ENCODE measurements around the gene ADRB1. TPM values are rescaled to one million over a fixed set of nuclear protein-coding genes. Genes with fewer than 3 reads are reported as not detected.

The ADRB1 gene
- total RNA-seq (1.0 and 1.2 TPM in 2 replicates), polyA plus RNA-seq (0.10 and 0.60 TPM in 2 replicates)

GRCh38 chr10:114043532-114044246 lies at the start of gene ADRB1:
Gene ADRB1 (plus strand): TSS chr10:114043866. CDS start chr10:114044133, 267 bp downstream.
- H3K36me3 ChIP-seq (replicated peaks; ENCODE audit: insufficient read depth, low read depth): no peaks in the 10 kb centered on the region
- H3K4me2 ChIP-seq: peak within 1 kb of the TSS; percentile 94
- H3K9me3 ChIP-seq (ENCODE audit: low read depth): no peaks in the 10 kb centered on the region
- H3K79me2 ChIP-seq: no peaks in the 10 kb centered on the region
- peak within 1 kb of the TSS; percentile 52 for H2AFZ ChIP-seq
- H3K4me3 ChIP-seq: peak within 1 kb of the TSS; percentile 36
- H4K20me1 ChIP-seq (ENCODE audit: insufficient read depth, poor library complexity, severe bottlenecking): no peaks in the 10 kb centered on the region
- 3% methylated on average over 19 of the region's 90 CpGs for WGBS (ENCODE audit: low lambda C conversion rate, missing lambda C conversion rate)
- peak; percentile 76 for DNase-seq (ENCODE audit: low spot score)
- no peaks in the 10 kb centered on the region for H3K4me1 ChIP-seq (ENCODE audit: insufficient read depth)
- TF ChIP-seq EZH2 (IDR thresholded peaks at IDR 0.05; ENCODE audit: borderline replicate concordance) (no peak), EZH2phosphoT487 (IDR thresholded peaks at IDR 0.05; ENCODE audit: low read depth, severe bottlenecking, unreplicated experiment) (no peak), CTCF (IDR thresholded peaks at IDR 0.05; ENCODE audit: poor library complexity) (no peak)
- no peak within 1 kb of the TSS for H3K27ac ChIP-seq
- peaks cover 78% of the 10 kb centered on the region for H3K27me3 ChIP-seq
- H3K9me2 ChIP-seq (replicated peaks; ENCODE audit: insufficient read depth): no peaks in the 10 kb centered on the region

GRCh38 chr10:113995201-113995600 lies 48.5 kb upstream of the ADRB1 start:
- no peaks in the 10 kb centered on the region for H3K27me3 ChIP-seq
- TF ChIP-seq EZH2 (IDR thresholded peaks at IDR 0.05; ENCODE audit: borderline replicate concordance) (no peak), CTCF (IDR thresholded peaks at IDR 0.05; ENCODE audit: poor library complexity) (no peak), EZH2phosphoT487 (IDR thresholded peaks at IDR 0.05; ENCODE audit: low read depth, severe bottlenecking, unreplicated experiment) (no peak)
- WGBS (ENCODE audit: low lambda C conversion rate, missing lambda C conversion rate): 88% methylated on average over 2 of the region's 2 CpGs

GRCh38 chr10:113997428-113997827 lies 46.2 kb upstream of the ADRB1 start:
- H3K36me3 ChIP-seq (replicated peaks; ENCODE audit: insufficient read depth, low read depth): no peaks in the 10 kb centered on the region
- no peaks in the 10 kb centered on the region for H3K79me2 ChIP-seq
- H3K9me3 ChIP-seq (ENCODE audit: low read depth): no peaks in the 10 kb centered on the region
- no peak overlapping the region for H3K27ac ChIP-seq
- 81% methylated on average over 8 of the region's 8 CpGs for WGBS (ENCODE audit: low lambda C conversion rate, missing lambda C conversion rate)
- no peaks in the 10 kb centered on the region for H4K20me1 ChIP-seq (ENCODE audit: insufficient read depth, poor library complexity, severe bottlenecking)
- no peaks in the 10 kb centered on the region for H3K4me1 ChIP-seq (ENCODE audit: insufficient read depth)
- no peak for DNase-seq (ENCODE audit: low spot score)
- no peak overlapping the region for H2AFZ ChIP-seq
- H3K4me3 ChIP-seq: no peak overlapping the region
- no peak overlapping the region for H3K4me2 ChIP-seq
- H3K27me3 ChIP-seq: no peaks in the 10 kb centered on the region
- no peaks in the 10 kb centered on the region for H3K9me2 ChIP-seq (replicated peaks; ENCODE audit: insufficient read depth)
- TF ChIP-seq CTCF (IDR thresholded peaks at IDR 0.05; ENCODE audit: poor library complexity) (no peak), EZH2phosphoT487 (IDR thresholded peaks at IDR 0.05; ENCODE audit: low read depth, severe bottlenecking, unreplicated experiment) (no peak), EZH2 (IDR thresholded peaks at IDR 0.05; ENCODE audit: borderline replicate concordance) (no peak)

More at GRCh38 chr10:113995201-113995600, 48.5 kb upstream of the ADRB1 start:
- Histone ChIP-seq H3K9me3 (ENCODE audit: low read depth) (no peaks in the 10 kb centered on the region), H4K20me1 (ENCODE audit: insufficient read depth, poor library complexity, severe bottlenecking) (no peaks in the 10 kb centered on the region), H3K4me2 (no peak overlapping the region), H3K4me3 (no peak overlapping the region), H3K36me3 (replicated peaks; ENCODE audit: insufficient read depth, low read depth) (no peaks in the 10 kb centered on the region), H3K79me2 (no peaks in the 10 kb centered on the region), H2AFZ (no peak overlapping the region), H3K9me2 (replicated peaks; ENCODE audit: insufficient read depth) (no peaks in the 10 kb centered on the region), H3K4me1 (ENCODE audit: insufficient read depth) (no peaks in the 10 kb centered on the region), H3K27ac (no peak overlapping the region)
- DNase-seq (ENCODE audit: low spot score): no peak

Measured in hepatocyte (in vitro differentiated cells).